K562 (cell line): ENCODE results near the gene SMG6. TPM values are rescaled to one million over a fixed set of nuclear protein-coding genes. Genes with fewer than 3 reads are reported as not detected.

Experiments used
- ATAC-seq: fragments of 200-7000 bp; cut with Tn5 transposase; 3 replicates; pipeline ENCODE4 v1.9.1; 2020; ENCODE audit warnings: moderate library complexity
- BruUV-seq: library from RNA; stranded (reverse); fragments of 400-500 nt; replicated peaks from 2 replicates; lab custom pipeline; 2021; lab: Mats Ljungman, UMichigan
- CTCF ChIA-PET: fragments of 300-600 bp; formaldehyde crosslinking; extraction: SDS; loops from one replicate; lab custom pipeline; 2021; ENCODE audit warnings: low intra/inter-chr PET ratio; lab: Yijun Ruan, JAX
- POLR2A ChIA-PET: fragments of 300-600, 350-650 bp; sonication (Branson Sonifier 250); formaldehyde crosslinking; extraction: SDS; loops from one replicate; lab custom pipeline; 2021; ENCODE audit warnings: antibody characterized with exemption, inconsistent platforms; lab: Yijun Ruan, JAX
- DNase-seq, 4 experiments: peaks; one replicate each; pipeline versions ENCODE4 v3.0.0 to v3.0.0-alpha.2; 2011 to 2018; ENCODE audit warnings: low spot score in 3 of 4, mixed read lengths in 3 of 4; ENCODE audit errors: extremely low read depth in 1 of 4
- FAIRE-seq: peaks from 2 replicates; lab custom pipeline; 2011; peaks lifted over from hg19 to GRCh38; lab: Jason Lieb, UNC
- H2AFZ ChIP-seq: 2 replicates; pipeline ENCODE4 v1.6.0; 2011; ENCODE audit warnings: low read depth, low read length, control low read depth, inconsistent platforms
- H3K27ac ChIP-seq: fragments of 200-600 bp; 3 replicates; pipeline ENCODE4 v1.8.0; 2011; ENCODE audit warnings: low read depth, mild to moderate bottlenecking, control low read depth, inconsistent platforms, low read length, moderate library complexity, mixed read lengths; ENCODE audit errors: extremely low read depth
- H3K27me3 ChIP-seq, 2 experiments: fragments of 300-600 bp in 1 of 2; 2 replicates in 1 of 2; 3 replicates in 1 of 2; pipeline versions ENCODE4 v1.6.0 to v1.8.0; 2011; ENCODE audit warnings: inconsistent platforms in 2 of 2, low read length in 2 of 2, mild to moderate bottlenecking in 1 of 2, mixed read lengths in 1 of 2, moderate library complexity in 1 of 2; ENCODE audit not compliant: control insufficient read depth in 2 of 2, insufficient read depth in 2 of 2
- H3K36me3 ChIP-seq: fragments of 300-600 bp; 3 replicates; pipeline ENCODE4 v1.8.0; 2011; ENCODE audit warnings: mild to moderate bottlenecking, low read length, inconsistent platforms; ENCODE audit not compliant: control insufficient read depth, insufficient read depth
- H3K4me1 ChIP-seq, 2 experiments: fragments of 200-600 bp in 1 of 2; replicated peaks in 1 of 2; 2 replicates in 1 of 2; 3 replicates in 1 of 2; pipeline versions ENCODE4 v1.5.1 to v1.8.0; 2011; ENCODE audit warnings: inconsistent platforms in 2 of 2, low read length in 2 of 2, mild to moderate bottlenecking in 1 of 2, mixed read lengths in 1 of 2, moderate library complexity in 1 of 2; ENCODE audit not compliant: control insufficient read depth in 2 of 2, insufficient read depth in 2 of 2
- H3K4me2 ChIP-seq: 2 replicates; pipeline ENCODE4 v1.6.1; 2011; ENCODE audit warnings: low read length, control low read depth, inconsistent platforms, mixed read lengths; ENCODE audit not compliant: insufficient read depth
- H3K4me3 ChIP-seq: fragments of 200-600 bp; sonication (generic), shearing (Covaris generic); 2 replicates; pipeline ENCODE4 v1.5.1; 2016; ENCODE audit warnings: control low read depth, inconsistent platforms
- H3K79me2 ChIP-seq: fragments of 200-600 bp; 3 replicates; pipeline ENCODE4 v1.8.0; 2011; ENCODE audit warnings: low read length, inconsistent platforms; ENCODE audit not compliant: control insufficient read depth, insufficient read depth
- H3K9ac ChIP-seq, 2 experiments: 2 replicates each; pipeline versions ENCODE4 v1.6.0 to v1.6.1; 2011; ENCODE audit warnings: low read depth in 2 of 2, low read length in 2 of 2, control low read depth in 1 of 2, inconsistent platforms in 1 of 2, mild to moderate bottlenecking in 1 of 2, mixed read lengths in 1 of 2; ENCODE audit not compliant: insufficient read depth in 1 of 2
- H3K9me1 ChIP-seq: one replicate; pipeline ENCODE4 v1.6.0; 2011; ENCODE audit warnings: inconsistent platforms, mild to moderate bottlenecking, low read length, moderate library complexity; ENCODE audit not compliant: control insufficient read depth, insufficient read depth
- H3K9me3 ChIP-seq: replicated peaks from 2 replicates; pipeline ENCODE4 v1.5.1; 2011; ENCODE audit warnings: low read depth, low read length, inconsistent platforms; ENCODE audit not compliant: control insufficient read depth, insufficient read depth
- H4K20me1 ChIP-seq: replicated peaks from 2 replicates; pipeline ENCODE4 v1.6.1; 2011; ENCODE audit warnings: low read length, inconsistent platforms, mixed read lengths; ENCODE audit not compliant: control insufficient read depth, insufficient read depth
- DNMT1 ChIP-seq: fragments of 450-650 bp; IDR thresholded peaks from 2 replicates; pipeline ENCODE4 v1.6.1; 2016; ENCODE audit warnings: antibody characterized with exemption, mild to moderate bottlenecking
- EP300 ChIP-seq: IDR thresholded peaks from 2 replicates; pipeline ENCODE4 v1.6.1; 2012; ENCODE audit warnings: low read length, improper control_type of control experiment
- EWSR1 ChIP-seq: fragments of 450-650 bp; IDR thresholded peaks from 2 replicates; pipeline ENCODE4 v1.6.1; 2018; ENCODE audit warnings: borderline replicate concordance, mild to moderate bottlenecking, low read depth, moderate library complexity; ENCODE audit not compliant: partially characterized antibody
- KDM1A ChIP-seq, 2 experiments: fragments of 450-650 bp; IDR thresholded peaks; 2 replicates each; pipeline ENCODE4 v1.6.1; 2016; ENCODE audit warnings: mild to moderate bottlenecking in 2 of 2
- MEF2A ChIP-seq: IDR thresholded peaks from 2 replicates; pipeline ENCODE4 v1.6.1; 2011; ENCODE audit warnings: low read depth, mild to moderate bottlenecking, low read length, moderate library complexity; ENCODE audit not compliant: control insufficient read depth
- RAD21 ChIP-seq, 2 experiments: fragments of 250-450 bp in 1 of 2; fragments of 450-650 bp in 1 of 2; sonication (Bioruptor Pico) in 1 of 2; formaldehyde crosslinking in 1 of 2; IDR thresholded peaks in 1 of 2; conservative IDR thresholded peaks in 1 of 2; 2 replicates each; pipeline versions ENCODE4 v1.4.0 to v1.8.0; 2020 to 2022; ENCODE audit warnings: mild to moderate bottlenecking in 2 of 2, moderate library complexity in 1 of 2
- RCOR1 ChIP-seq, 2 experiments: IDR thresholded peaks; 2 replicates each; pipeline ENCODE4 v1.6.1; 2012; ENCODE audit warnings: low read depth in 2 of 2, low read length in 2 of 2, borderline replicate concordance in 1 of 2, improper control_type of control experiment in 1 of 2
- SMARCA4 ChIP-seq: fragments of 450-650 bp; IDR thresholded peaks from 2 replicates; pipeline ENCODE4 v1.6.1; 2016
- TEAD4 ChIP-seq, 2 experiments: sonication (generic) in 1 of 2; formaldehyde crosslinking in 1 of 2; IDR thresholded peaks; 2 replicates each; pipeline versions ENCODE4 v1.6.1 to v1.8.0; 2012 to 2022; ENCODE audit warnings: borderline replicate concordance in 1 of 2, inconsistent platforms in 1 of 2, low read length in 1 of 2, mild to moderate bottlenecking in 1 of 2, missing genetic modification reagents in 1 of 2
- ZNF121 ChIP-seq: sonication (generic); formaldehyde crosslinking; conservative IDR thresholded peaks from 2 replicates; pipeline ENCODE4 v1.8.0; 2022; ENCODE audit warnings: missing genetic modification reagents
- ZNF239 ChIP-seq: fragments of 250-450 bp; sonication (Bioruptor Pico); IDR thresholded peaks from 2 replicates; pipeline ENCODE4 v1.4.0; 2020; ENCODE audit warnings: mild to moderate bottlenecking
- ZNF75A ChIP-seq: fragments of 450-650 bp; formaldehyde crosslinking; IDR thresholded peaks from 2 replicates; pipeline ENCODE4 v1.4.0; 2020; ENCODE audit warnings: mild to moderate bottlenecking
- whole genome bisulfite sequencing: fragments of 100-300 bp; shearing (Covaris generic); methylation state at CpG from one replicate; pipeline ENCODE4 v1.1.6; 2016; ENCODE audit warnings: low coverage, mixed read lengths; ENCODE audit not compliant: insufficient coverage; ENCODE audit errors: missing lambda C conversion rate; 5-methylcytosine and 5-hydroxymethylcytosine counted together
- in situ Hi-C: fragments of 300-500 bp; cut with MboI; formaldehyde crosslinking; loops from 4 replicates; pipeline ENCODE4 v1.15.0; 2018; ENCODE audit warnings: inconsistent platforms, mixed read lengths
- intact Hi-C: fragments of 100-400 bp; cut with micrococcal nuclease; formaldehyde crosslinking; loops from 2 replicates; pipeline ENCODE4 v1.14.2; 2022
- polyA plus RNA-seq, 8 experiments: library from polyadenylated mRNA; depleted of rRNA in 4 of 8; stranded (reverse) in 5 of 8; unstranded in 3 of 8; fragments of >200 nt; fragmentation: Nextera tagmentation in 2 of 8; fragmentation: Illumina TruSeq in 1 of 8; extraction: Ambion mirVana in 2 of 8; extraction: Trizol in 1 of 8; gene quantifications; 2 replicates each; pipeline versions ENCODE4 v1.2.1 to v1.2.3, GENCODE V29; 2011 to 2014; ENCODE audit warnings: inconsistent platforms in 1 of 8, missing spikeins in 1 of 8
- total RNA-seq, 7 experiments: library from RNA; depleted of rRNA in 6 of 7; stranded (reverse); fragments of >200 nt in 6 of 7; fragmentation: Illumina TruSeq in 2 of 7; extraction: Trizol in 2 of 7; gene quantifications; 2 replicates each; pipeline versions ENCODE4 v1.2.1 to v1.2.3, GENCODE V29; 2011 to 2021; ENCODE audit warnings: low replicate concordance in 1 of 7

SMG6 gene
- total and polyA plus RNA-seq, 9 of the 15 experiments (the other 6 are each of a cell fraction or from before 2014, with no cell fraction given) = 0.44 to 13.9 (median 6.0) TPM

DNA sequence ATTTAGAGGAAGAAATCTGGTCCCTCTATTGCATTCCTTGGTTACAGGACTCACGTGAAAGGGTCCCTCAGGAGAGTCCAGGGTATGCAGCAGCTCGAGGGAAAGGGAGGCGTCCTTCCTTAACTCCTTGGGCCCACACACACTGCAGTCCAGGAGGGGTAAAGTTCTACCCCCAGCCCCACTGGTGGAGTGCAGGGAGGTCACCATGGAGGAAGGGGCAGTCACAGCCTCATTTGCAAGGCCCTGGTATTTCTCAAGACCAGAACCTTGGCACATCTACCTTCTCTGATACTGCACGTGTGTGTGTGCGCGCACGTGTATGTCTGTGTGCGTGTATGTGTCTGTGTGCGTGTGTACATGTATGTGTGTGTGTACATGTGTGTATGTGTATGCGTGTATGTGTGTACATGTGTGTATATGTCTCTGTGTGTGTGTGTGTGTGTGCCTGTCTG, 237.6 kb downstream of the SMG6 start:
- Histone ChIP-seq H3K4me1 (peaks cover 0 to 19% of the 10 kb centered on the region in 2 experiments; a peak in 2 of 5 replicates), H3K4me3 (no peak overlapping the region), H2AFZ (no peak overlapping the region), H3K4me2 (no peak overlapping the region), H3K36me3 (peaks cover 16% of the 10 kb centered on the region; the same call in 2 of the 3 replicates), H3K27me3 (no peaks in the 10 kb centered on the region), H3K9me1 (no peaks in the 10 kb centered on the region), H3K79me2 (no peaks in the 10 kb centered on the region), H3K27ac (no peak overlapping the region), H3K9me3 (no peaks in the 10 kb centered on the region), H4K20me1 (no peaks in the 10 kb centered on the region), H3K9ac (no peak overlapping the region)
- intact Hi-C loops (no loop called here), in situ Hi-C loops (loop anchor here (10.0 kb wide), 1 partner anchor 179 kb away; no protein-coding TSS in a partner anchor)
- ATAC-seq = no peak
- TF ChIP-seq KDM1A (IDR thresholded peaks at IDR 0.05) (peak in 1 of 2 experiments; percentile 63; a peak in 1 of 4 replicates), EP300 (no peak)
- BruUV-seq = no TSS peak
- ChIA-PET POLR2A (no interaction called here), CTCF (interaction anchor here (0.8 kb wide), 1 partner anchor 181 kb away, joined by 3 read pairs; no protein-coding TSS in a partner anchor)
- no peak for DNase-seq
- no peak for FAIRE-seq
- WGBS = 78% methylated on average over 7 of the region's 10 CpGs

DNA sequence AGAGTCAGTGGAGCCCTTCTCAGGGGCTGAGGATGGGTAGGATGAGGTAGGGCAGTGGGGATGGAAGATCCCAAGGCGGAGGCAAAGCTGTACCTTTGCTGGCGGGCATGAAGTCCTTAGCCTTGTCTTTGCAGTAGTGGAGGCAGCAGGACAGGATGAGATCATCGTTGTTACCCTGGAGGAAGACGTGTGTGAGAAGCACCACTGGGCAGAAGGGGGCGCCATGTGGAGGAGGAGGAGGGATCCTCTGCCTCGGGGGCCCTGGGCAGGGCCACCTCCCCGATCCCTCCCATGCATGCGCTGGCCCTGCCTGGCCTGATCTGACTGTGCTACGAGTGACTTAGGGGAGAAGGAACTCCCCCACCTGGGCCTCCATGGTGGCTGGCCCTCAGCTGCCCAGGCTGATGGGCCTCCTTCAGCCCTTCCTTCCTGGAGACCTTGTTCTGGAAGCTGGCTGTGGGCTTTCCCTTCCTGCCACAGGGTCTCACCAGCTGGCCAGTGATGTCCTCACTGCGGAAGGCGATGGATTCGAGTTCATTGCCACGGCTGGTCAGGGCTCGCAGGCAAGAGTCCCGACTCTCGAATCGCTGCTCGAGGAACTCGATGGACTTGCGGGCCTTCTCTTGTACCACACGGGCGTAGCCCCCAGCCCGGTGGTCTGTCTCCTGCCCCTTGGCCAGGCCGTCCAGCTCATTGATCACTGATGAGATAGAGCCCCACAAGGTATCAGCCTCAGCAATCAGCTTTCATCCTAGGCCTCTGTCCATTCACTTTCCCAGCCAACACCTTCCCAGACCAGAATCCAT, 238.4 kb downstream of the SMG6 start:
- Histone ChIP-seq H3K9me1 (no peaks in the 10 kb centered on the region), H3K27me3 (no peaks in the 10 kb centered on the region), H4K20me1 (no peaks in the 10 kb centered on the region), H3K4me3 (no peak overlapping the region), H3K9ac (no peak overlapping the region), H3K36me3 (peaks cover 16% of the 10 kb centered on the region; the same call in 2 of the 3 replicates), H3K79me2 (no peaks in the 10 kb centered on the region), H3K4me1 (peaks cover 0 to 20% of the 10 kb centered on the region in 2 experiments; a peak in 2 of 5 replicates), H3K4me2 (no peak overlapping the region), H2AFZ (no peak overlapping the region), H3K9me3 (no peaks in the 10 kb centered on the region), H3K27ac (no peak overlapping the region)
- ATAC-seq = peak; percentile 95
- WGBS = 69% methylated on average over 13 of the region's 24 CpGs
- intact Hi-C loops = no loop called here
- ChIA-PET CTCF (interaction anchor here (0.6 to 0.8 kb wide), 2 partner anchors 182 to 217 kb away, joined by 3 to 4 read pairs; no protein-coding TSS in a partner anchor), POLR2A (no interaction called here)
- BruUV-seq = no TSS peak
- in situ Hi-C loops = loop anchor here (10.0 kb wide), 1 partner anchor 180 kb away; no protein-coding TSS in a partner anchor
- DNase-seq = peak; percentile 59 to 78 (median 66)
- no peak for FAIRE-seq
- TF ChIP-seq ZNF75A (CRISPR knock-in tag) (no peak), EWSR1 (no peak), TEAD4 (IDR thresholded peaks at IDR 0.05; ENCODE audit: low read length) (no peak), TEAD4 (CRISPR knock-in tag; IDR thresholded peaks at IDR 0.05; ENCODE audit: borderline replicate concordance) (no peak), ZNF239 (CRISPR knock-in tag) (no peak), RAD21 (CRISPR knock-in tag; conservative IDR thresholded peaks at IDR 0.05 in 1 of 2, IDR thresholded peaks at IDR 0.05 in 1 of 2) (peak in 1 of 2 experiments; percentile 66; a peak in 2 of 4 replicates), ZNF121 (CRISPR knock-in tag) (no peak), DNMT1 (no peak), MEF2A (no peak), SMARCA4 (no peak), RCOR1 (IDR thresholded peaks at IDR 0.05; ENCODE audit: borderline replicate concordance in 1 of 2, low read depth in 2 of 2, low read length in 2 of 2) (0 out of 4 replicates have a peak, but pooled peaks of 1 of the 2 experiments have one; percentile 13)
